Activated T-helper 1 cell treated with anti-CD3 and anti-CD28 coated beads, Interleukin-12 subunit alpha, Interleukin-12 subunit beta, Interleukin-2, Interleukin-4 antibody, amounts not matched to agents 30 ng/mL and 10 ng/mL and 1 ng/mL, durations not matched to agents 14 hours and 24 hours and 36 hours (primary cell): Measurements from ENCODE around the gene TBC1D23. TPM values are rescaled to one million over a fixed set of nuclear protein-coding genes. Genes with fewer than 3 reads are reported as not detected.
"Not testable (repeated sequence)": the region's sequence is repeated elsewhere in the genome, so short reads cannot be mapped to it uniquely, and the experiment has no call there.

Source experiments
- DNase-seq: peaks from one replicate; pipeline ENCODE4 v3.0.0; 2021; ENCODE audit warnings: low spot score
- H3K27ac Mint-ChIP-seq: one replicate; pipeline ENCODE4 v1.8.0; 2021; ENCODE audit warnings: mild to moderate bottlenecking, mixed read lengths
- H3K27me3 Mint-ChIP-seq: one replicate; pipeline ENCODE4 v1.8.0; 2022; ENCODE audit warnings: mild to moderate bottlenecking, moderate library complexity, mixed read lengths; ENCODE audit not compliant: insufficient read depth
- H3K36me3 Mint-ChIP-seq: one replicate; pipeline ENCODE4 v1.8.0; 2021; ENCODE audit warnings: low read depth, mixed read lengths
- H3K4me1 Mint-ChIP-seq: one replicate; pipeline ENCODE4 v1.8.0; 2021; ENCODE audit warnings: low read depth, mixed read lengths
- H3K4me3 Mint-ChIP-seq: one replicate; pipeline ENCODE4 v1.8.0; 2021; ENCODE audit warnings: mild to moderate bottlenecking, moderate library complexity, mixed read lengths
- H3K9me3 Mint-ChIP-seq: one replicate; pipeline ENCODE4 v1.8.0; 2021; ENCODE audit warnings: mixed read lengths
- intact Hi-C: fragments of 100-400 bp; cut with micrococcal nuclease; formaldehyde crosslinking; loops from one replicate; pipeline ENCODE4 v1.15.1; 2024
- total RNA-seq: library from RNA; stranded (reverse); gene quantifications from 2 replicates; pipeline ENCODE4 v1.2.3, GENCODE V29; 2022

Gene TBC1D23
- total RNA-seq, 1 donor from 2014 or later = 19.0 TPM

- intact Hi-C loops = loop anchor here (5.0 to 10.0 kb wide), 2 partner anchors 329 to 1302 kb away; partner anchors contain the start of gene TRMT10C
- H3K27ac Mint-ChIP-seq, H3K9me3 Mint-ChIP-seq, H3K36me3 Mint-ChIP-seq, H3K27me3 Mint-ChIP-seq, DNase-seq: not testable (repeated sequence)
- Mint-ChIP-seq H3K4me3 (peak overlapping the region; percentile 44), H3K4me1 (peaks cover 38% of the 10 kb centered on the region)
These were observed 2.1 kb downstream of the TBC1D23 start for GRCh38 chr3:100262925-100263324.

GRCh38 chr3:100263583-100263982, 2.8 kb downstream of the TBC1D23 start:
- Mint-ChIP-seq H3K4me1 (peaks cover 38% of the 10 kb centered on the region), H3K4me3 (no peak overlapping the region), H3K27ac (no peak overlapping the region), H3K36me3 (peaks cover 2% of the 10 kb centered on the region), H3K9me3 (no peaks in the 10 kb centered on the region), H3K27me3 (no peaks in the 10 kb centered on the region)
- DNase-seq = no peak
- intact Hi-C loops = loop anchor here (5.0 to 10.0 kb wide), 2 partner anchors 329 to 1301 kb away; partner anchors contain the start of gene TRMT10C

- no peak for DNase-seq
- H3K4me3 Mint-ChIP-seq = peak overlapping the region; percentile 25
- intact Hi-C loops = loop anchor here (5.0 to 10.0 kb wide), 2 partner anchors 328 to 1301 kb away; partner anchors contain the start of gene TRMT10C
- H3K4me1 Mint-ChIP-seq = peaks cover 41% of the 10 kb centered on the region
- no peaks in the 10 kb centered on the region for H3K9me3 Mint-ChIP-seq
- no peaks in the 10 kb centered on the region for H3K27me3 Mint-ChIP-seq
- H3K36me3 Mint-ChIP-seq = peaks cover 2% of the 10 kb centered on the region
- no peak overlapping the region for H3K27ac Mint-ChIP-seq
These were observed 3.5 kb downstream of the TBC1D23 start for GRCh38 chr3:100264242-100264641.

DNA sequence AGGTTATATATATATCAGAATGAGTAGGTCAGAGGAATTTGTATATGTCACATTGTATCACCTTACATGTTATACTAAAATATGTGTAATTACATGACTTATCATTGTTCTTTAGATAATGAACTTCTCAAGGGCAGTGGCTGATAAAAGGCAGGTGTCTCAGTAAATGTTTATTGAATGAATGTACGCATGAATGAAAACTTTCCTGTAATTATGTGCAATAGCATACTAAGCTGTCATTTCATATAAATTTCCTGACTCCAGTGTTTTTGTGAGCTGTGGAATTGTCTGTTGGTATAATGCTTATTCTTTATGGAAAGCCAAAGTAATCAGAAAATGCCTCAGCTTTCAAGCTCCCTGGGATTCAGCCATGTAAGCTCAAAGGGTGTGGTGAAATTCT, 4.2 kb downstream of the TBC1D23 start:
- no peak overlapping the region for H3K4me3 Mint-ChIP-seq
- H3K36me3 Mint-ChIP-seq = peaks cover 2% of the 10 kb centered on the region
- H3K27ac Mint-ChIP-seq = no peak overlapping the region
- intact Hi-C loops = loop anchor here (10.0 kb wide), 1 partner anchor 1300 kb away; the partner anchor contains the start of gene TRMT10C
- no peaks in the 10 kb centered on the region for H3K9me3 Mint-ChIP-seq
- H3K4me1 Mint-ChIP-seq = peaks cover 43% of the 10 kb centered on the region
- DNase-seq = no peak
- H3K27me3 Mint-ChIP-seq = no peaks in the 10 kb centered on the region

DNA sequence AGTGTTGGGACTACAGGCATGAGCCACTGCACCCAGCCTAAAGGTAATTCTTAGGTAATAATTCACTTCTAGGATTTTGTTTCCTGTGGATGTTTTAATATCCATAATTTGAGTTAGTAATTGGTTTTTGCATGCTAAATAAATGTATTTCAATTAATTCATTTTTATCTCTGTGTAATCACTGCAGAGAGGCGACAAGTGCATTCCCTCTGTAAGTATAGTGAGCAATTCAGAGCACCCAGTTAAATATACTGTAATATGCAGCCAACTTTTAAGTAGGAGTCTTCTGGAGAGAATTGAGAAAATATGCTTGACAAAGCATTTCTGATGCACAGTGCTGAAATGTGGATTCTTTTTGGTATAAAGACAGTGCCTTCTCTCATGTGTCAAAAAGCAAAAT, 5.7 kb downstream of the TBC1D23 start:
- H3K27me3 Mint-ChIP-seq = peaks cover 2% of the 10 kb centered on the region
- no peak overlapping the region for H3K27ac Mint-ChIP-seq
- no peak overlapping the region for H3K4me3 Mint-ChIP-seq
- DNase-seq = no peak
- intact Hi-C loops = loop anchor here (10.0 kb wide), 1 partner anchor 1298 kb away; the partner anchor contains the start of gene TRMT10C
- peaks cover 36% of the 10 kb centered on the region for H3K4me1 Mint-ChIP-seq
- no peaks in the 10 kb centered on the region for H3K36me3 Mint-ChIP-seq
- H3K9me3 Mint-ChIP-seq = no peaks in the 10 kb centered on the region

GRCh38 chr3:100268156-100268555, 7.4 kb downstream of the TBC1D23 start:
- no peak overlapping the region for H3K27ac Mint-ChIP-seq
- no peak for DNase-seq
- intact Hi-C loops = loop anchor here (10.0 kb wide), 1 partner anchor 1297 kb away; the partner anchor contains the start of gene TRMT10C
- H3K4me1 Mint-ChIP-seq = peaks cover 24% of the 10 kb centered on the region
- peaks cover 2% of the 10 kb centered on the region for H3K27me3 Mint-ChIP-seq
- no peaks in the 10 kb centered on the region for H3K9me3 Mint-ChIP-seq
- no peak overlapping the region for H3K4me3 Mint-ChIP-seq
- no peaks in the 10 kb centered on the region for H3K36me3 Mint-ChIP-seq

GRCh38 chr3:100269001-100269400, 8.2 kb downstream of the TBC1D23 start:
- Mint-ChIP-seq H3K36me3 (no peaks in the 10 kb centered on the region), H3K4me3 (no peak overlapping the region), H3K9me3 (no peaks in the 10 kb centered on the region), H3K27me3 (peaks cover 2% of the 10 kb centered on the region), H3K27ac (no peak overlapping the region), H3K4me1 (peaks cover 20% of the 10 kb centered on the region)
- DNase-seq = no peak
- intact Hi-C loops = loop anchor here (10.0 kb wide), 1 partner anchor 1296 kb away; the partner anchor contains the start of gene TRMT10C

GRCh38 chr3:100269410-100270214, 8.8 kb downstream of the TBC1D23 start:
- peaks cover 2% of the 10 kb centered on the region for H3K27me3 Mint-ChIP-seq
- H3K36me3 Mint-ChIP-seq = no peaks in the 10 kb centered on the region
- H3K4me1 Mint-ChIP-seq = peaks cover 17% of the 10 kb centered on the region
- H3K4me3 Mint-ChIP-seq = no peak overlapping the region
- H3K27ac Mint-ChIP-seq = no peak overlapping the region
- no peaks in the 10 kb centered on the region for H3K9me3 Mint-ChIP-seq
- intact Hi-C loops = loop anchor here (2.0 to 10.0 kb wide), 2 partner anchors 65 to 1295 kb away; partner anchors contain the start of genes NIT2 and TRMT10C
- DNase-seq = no peak

DNA sequence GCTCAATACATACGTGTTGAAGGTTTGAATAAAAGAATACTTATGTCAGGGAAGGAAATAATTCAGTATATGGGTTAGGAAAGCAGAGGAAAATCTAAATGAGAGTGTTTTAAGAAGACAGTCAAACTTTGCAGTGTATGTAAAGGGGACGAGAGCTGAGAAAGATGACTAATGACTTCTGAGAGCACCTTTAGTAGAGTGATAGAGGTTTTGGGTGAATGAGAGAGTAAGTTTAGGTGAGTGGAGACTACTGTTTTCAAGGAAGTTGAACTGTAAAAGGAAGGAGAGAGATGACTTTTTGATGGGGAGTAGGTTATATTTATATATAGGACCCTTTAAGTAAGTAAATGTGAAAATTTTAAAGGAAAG, 9.4 kb downstream of the TBC1D23 start:
- Mint-ChIP-seq H3K27me3 (peaks cover 2% of the 10 kb centered on the region), H3K4me1 (peaks cover 17% of the 10 kb centered on the region), H3K9me3 (no peaks in the 10 kb centered on the region), H3K27ac (no peak overlapping the region), H3K4me3 (no peak overlapping the region), H3K36me3 (no peaks in the 10 kb centered on the region)
- no peak for DNase-seq
- intact Hi-C loops = loop anchor here (2.0 kb wide), 1 partner anchor 65 kb away; the partner anchor contains the start of gene NIT2

DNA sequence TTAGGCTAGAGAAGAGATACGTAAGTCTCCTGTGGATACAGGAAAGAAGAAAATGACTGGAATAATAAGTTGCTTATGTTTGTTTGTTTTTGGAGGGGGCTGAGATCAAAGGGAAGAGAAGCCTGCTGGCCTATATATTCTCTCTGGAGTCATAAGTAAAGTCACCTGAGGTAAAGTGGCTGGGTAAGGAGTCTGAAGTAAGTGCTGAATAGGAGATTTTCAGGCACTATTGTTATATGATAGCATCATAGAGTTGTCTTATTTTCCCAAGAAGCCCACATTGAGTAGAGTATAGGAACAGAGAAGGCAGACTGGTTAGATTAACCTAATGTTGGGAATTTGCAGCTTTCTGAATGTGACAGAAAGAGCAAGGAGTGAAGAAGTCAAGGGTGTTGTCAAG, 10.7 kb downstream of the TBC1D23 start:
- Mint-ChIP-seq H3K4me3 (no peak overlapping the region), H3K27me3 (peaks cover 2% of the 10 kb centered on the region), H3K9me3 (no peaks in the 10 kb centered on the region), H3K36me3 (no peaks in the 10 kb centered on the region), H3K27ac (no peak overlapping the region), H3K4me1 (peaks cover 17% of the 10 kb centered on the region)
- no peak for DNase-seq
- intact Hi-C loops = loop anchor here (2.0 kb wide), 1 partner anchor 63 kb away; the partner anchor contains the start of gene NIT2

DNA sequence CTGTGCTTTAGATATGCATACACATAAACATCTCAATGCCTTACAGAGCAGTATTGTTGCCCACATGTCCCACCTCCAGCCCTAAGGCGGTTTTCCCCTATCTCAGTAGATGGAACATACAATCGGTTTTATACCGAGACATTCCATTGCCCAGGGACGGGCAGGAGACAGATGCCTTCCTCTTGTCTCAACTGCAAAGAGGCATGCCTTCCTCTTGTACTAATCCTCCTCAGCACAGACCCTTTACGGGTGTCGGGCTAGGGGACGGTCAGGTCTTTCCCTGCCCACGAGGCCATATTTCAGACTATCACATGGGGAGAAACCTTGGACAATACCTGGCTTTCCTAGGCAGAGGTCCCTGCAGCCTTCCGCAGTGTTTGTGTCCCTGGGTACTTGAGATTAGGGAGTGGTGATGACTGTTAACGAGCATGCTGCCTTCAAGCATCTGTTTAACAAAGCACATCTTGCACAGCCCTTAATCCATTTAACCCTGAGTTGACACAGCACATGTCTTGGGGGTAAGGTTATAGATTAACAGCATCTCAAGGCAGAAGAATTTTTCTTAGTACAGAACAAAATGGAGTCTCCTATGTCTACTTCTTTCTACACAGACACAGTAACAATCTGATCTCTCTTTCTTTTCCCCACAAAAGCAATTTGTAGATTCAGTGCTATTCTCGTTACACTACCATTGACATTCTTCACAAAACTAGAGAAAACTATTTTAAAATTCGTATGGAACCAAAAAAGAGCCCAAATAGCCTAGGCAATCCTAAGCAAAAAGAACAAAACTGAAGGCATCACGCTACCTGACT, 12.2 kb downstream of the TBC1D23 start:
- H3K4me1 Mint-ChIP-seq = peaks cover 17% of the 10 kb centered on the region
- H3K4me3 Mint-ChIP-seq, DNase-seq, H3K27me3 Mint-ChIP-seq, H3K27ac Mint-ChIP-seq, H3K36me3 Mint-ChIP-seq, H3K9me3 Mint-ChIP-seq, intact Hi-C loops: not testable (repeated sequence)

DNA sequence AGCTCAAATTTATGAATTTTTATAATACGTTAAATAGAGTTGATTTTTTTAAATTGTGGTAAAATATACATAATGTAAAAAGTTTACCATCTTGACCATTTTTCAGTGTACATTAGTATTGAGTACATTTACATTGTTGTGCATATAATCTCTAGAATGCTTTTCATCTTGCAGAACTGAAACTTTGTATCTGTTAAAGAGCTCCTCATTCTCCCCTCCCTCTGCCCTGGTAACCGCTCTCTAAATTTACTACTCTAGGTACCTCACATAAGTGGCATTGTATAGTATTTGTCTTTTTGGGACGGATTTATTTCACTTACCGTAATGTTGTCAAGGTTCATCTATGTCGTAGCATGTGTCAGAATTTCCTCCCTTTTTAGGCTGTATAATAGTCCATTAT, 13.6 kb downstream of the TBC1D23 start:
- Mint-ChIP-seq H3K27ac (no peak overlapping the region), H3K4me1 (peaks cover 17% of the 10 kb centered on the region), H3K27me3 (peaks cover 2% of the 10 kb centered on the region), H3K4me3 (no peak overlapping the region), H3K9me3 (no peaks in the 10 kb centered on the region), H3K36me3 (no peaks in the 10 kb centered on the region)
- DNase-seq = no peak
- intact Hi-C loops = no loop called here
